ENCODE measurements around the gene KDM6A.

KDM6A gene

DNA sequence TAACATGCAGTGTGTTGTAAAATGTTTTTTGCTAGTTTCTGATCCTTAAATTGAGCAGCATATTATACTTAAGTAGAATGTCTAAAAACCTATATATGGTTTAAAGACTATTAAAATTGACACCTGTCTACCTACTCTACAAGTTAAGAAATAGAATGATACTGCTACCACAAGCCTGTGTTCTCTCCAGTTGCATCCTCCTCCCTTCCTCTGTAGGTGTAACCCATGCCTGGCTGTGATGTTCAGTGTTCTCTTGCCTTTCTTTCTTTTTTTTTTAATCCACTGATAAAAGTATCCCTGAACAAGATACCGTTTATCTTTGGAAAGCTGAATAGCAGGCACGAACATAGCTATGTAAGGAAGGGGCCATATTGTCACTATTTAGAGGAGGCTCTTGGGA is 99.1 kb downstream of the KDM6A start:
- no peak overlapping the region for H3K4me3 ChIP-seq (ENCODE audit: low read length)
- peaks cover 10% of the 10 kb centered on the region for H3K36me3 ChIP-seq (ENCODE audit: control insufficient read depth, low read depth, low read length)
- H3K27me3 ChIP-seq (ENCODE audit: control insufficient read depth, insufficient read depth, low read length) = no peaks in the 10 kb centered on the region
- no peak overlapping the region for H3K27ac ChIP-seq (ENCODE audit: low read length)
- peaks cover 21% of the 10 kb centered on the region for H3K9me3 ChIP-seq (ENCODE audit: control insufficient read depth, low read depth, low read length)
- no peak overlapping the region for H3K9ac ChIP-seq (ENCODE audit: low read length)
- H3K4me1 ChIP-seq (ENCODE audit: control insufficient read depth, low read depth, low read length) = no peaks in the 10 kb centered on the region

DNA sequence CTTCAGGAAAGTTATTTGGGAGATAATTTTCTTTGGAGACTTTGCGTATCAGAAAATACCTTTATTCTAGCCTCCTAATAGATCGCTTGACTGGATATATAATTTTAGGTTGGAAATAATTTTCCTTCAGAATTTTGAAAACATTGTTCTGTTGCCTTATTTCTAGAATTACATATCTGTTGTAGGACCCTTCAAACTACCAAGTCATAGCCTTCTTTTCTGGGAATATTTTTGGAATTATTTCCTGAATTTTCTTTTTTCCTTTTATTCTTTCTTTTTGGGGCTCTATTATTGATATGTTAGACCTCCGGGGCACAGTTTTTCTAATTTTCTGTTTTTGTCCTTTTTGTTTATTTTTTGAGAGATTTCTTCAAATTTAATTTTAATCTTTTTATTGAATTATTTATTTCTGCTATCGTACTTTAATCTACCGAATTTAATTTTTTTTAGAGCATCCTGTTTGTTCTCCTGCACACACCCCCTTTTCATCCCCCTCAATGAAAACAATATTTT is 100.5 kb downstream of the KDM6A start:
- Histone ChIP-seq H3K27ac (ENCODE audit: low read length) (no peak overlapping the region), H3K4me1 (ENCODE audit: control insufficient read depth, low read depth, low read length) (no peaks in the 10 kb centered on the region), H3K9me3 (ENCODE audit: control insufficient read depth, low read depth, low read length) (peaks cover 11% of the 10 kb centered on the region), H3K27me3 (ENCODE audit: control insufficient read depth, insufficient read depth, low read length) (no peaks in the 10 kb centered on the region), H3K36me3 (ENCODE audit: control insufficient read depth, low read depth, low read length) (peaks cover 10% of the 10 kb centered on the region), H3K9ac (ENCODE audit: low read length) (no peak overlapping the region), H3K4me3 (ENCODE audit: low read length) (no peak overlapping the region)

GRCh38 chrX:44974451-44974850 is 101.5 kb downstream of the KDM6A start:
- Histone ChIP-seq H3K36me3 (ENCODE audit: control insufficient read depth, low read depth, low read length) (peaks cover 10% of the 10 kb centered on the region), H3K4me3 (ENCODE audit: low read length) (no peak overlapping the region), H3K4me1 (ENCODE audit: control insufficient read depth, low read depth, low read length) (no peaks in the 10 kb centered on the region), H3K9me3 (ENCODE audit: control insufficient read depth, low read depth, low read length) (peaks cover 11% of the 10 kb centered on the region), H3K27ac (ENCODE audit: low read length) (no peak overlapping the region), H3K9ac (ENCODE audit: low read length) (no peak overlapping the region), H3K27me3 (ENCODE audit: control insufficient read depth, insufficient read depth, low read length) (no peaks in the 10 kb centered on the region)

DNA sequence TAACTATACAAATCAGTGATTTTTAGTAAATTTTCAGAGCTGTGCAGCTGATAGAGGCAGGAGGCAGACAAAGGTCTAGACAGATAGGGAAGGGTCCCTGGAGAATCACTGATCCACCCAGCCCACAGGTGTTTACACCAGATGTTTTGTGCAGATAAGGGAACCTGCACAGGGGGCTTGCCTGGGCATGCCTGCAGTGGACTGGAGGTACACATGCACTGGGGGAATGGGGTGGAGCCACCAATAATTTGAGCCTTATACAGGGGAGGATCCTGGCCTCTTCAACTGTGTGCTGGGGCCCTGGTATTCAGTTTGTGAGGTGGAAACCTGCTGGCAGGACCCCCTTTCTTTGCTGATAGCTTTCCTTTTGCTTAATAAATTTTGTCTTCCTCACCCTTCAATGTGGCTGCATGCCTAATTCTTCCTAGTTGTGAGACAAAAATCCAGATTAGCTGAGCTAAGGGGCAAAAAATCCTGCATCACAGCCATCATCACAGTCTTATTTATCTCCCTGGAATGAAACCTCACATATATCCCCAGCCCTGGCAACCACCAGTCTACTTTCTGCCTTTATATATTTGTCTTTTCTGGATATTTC is 102.8 kb downstream of the KDM6A start:
- Histone ChIP-seq H3K36me3 (ENCODE audit: control insufficient read depth, low read depth, low read length) (peaks cover 7% of the 10 kb centered on the region), H3K4me3 (ENCODE audit: low read length) (no peak overlapping the region), H3K9ac (ENCODE audit: low read length) (no peak overlapping the region), H3K9me3 (ENCODE audit: control insufficient read depth, low read depth, low read length) (peaks cover 10% of the 10 kb centered on the region), H3K4me1 (ENCODE audit: control insufficient read depth, low read depth, low read length) (no peaks in the 10 kb centered on the region), H3K27me3 (ENCODE audit: control insufficient read depth, insufficient read depth, low read length) (no peaks in the 10 kb centered on the region), H3K27ac (ENCODE audit: low read length) (no peak overlapping the region)

DNA sequence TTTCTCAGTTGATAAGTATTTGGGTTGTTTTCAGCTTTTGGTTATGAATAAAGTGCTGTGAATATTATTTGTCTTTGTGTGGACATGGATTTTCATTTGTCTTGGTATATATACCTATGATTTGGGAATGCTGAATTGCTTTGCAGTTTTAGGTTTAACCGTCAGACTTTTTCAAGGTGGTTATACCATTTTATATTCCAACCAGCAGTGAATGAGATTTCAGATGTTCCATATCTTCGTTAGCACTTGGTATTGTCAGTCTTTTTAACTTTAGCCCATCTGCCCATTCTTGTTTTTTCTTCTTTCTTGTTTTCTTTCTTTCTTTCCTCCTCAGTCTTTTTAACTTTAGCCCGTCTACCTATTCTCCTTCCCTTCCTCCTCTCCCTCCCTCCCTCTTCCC is 106.0 kb downstream of the KDM6A start:
- H3K36me3 ChIP-seq (ENCODE audit: control insufficient read depth, low read depth, low read length) = peaks cover 3% of the 10 kb centered on the region
- no peak overlapping the region for H3K4me3 ChIP-seq (ENCODE audit: low read length)
- peaks cover 15% of the 10 kb centered on the region for H3K9me3 ChIP-seq (ENCODE audit: control insufficient read depth, low read depth, low read length)
- H3K27me3 ChIP-seq (ENCODE audit: control insufficient read depth, insufficient read depth, low read length) = no peaks in the 10 kb centered on the region
- no peaks in the 10 kb centered on the region for H3K4me1 ChIP-seq (ENCODE audit: control insufficient read depth, low read depth, low read length)
- no peak overlapping the region for H3K9ac ChIP-seq (ENCODE audit: low read length)
- no peak overlapping the region for H3K27ac ChIP-seq (ENCODE audit: low read length)

- Histone ChIP-seq H3K9me3 (ENCODE audit: control insufficient read depth, low read depth, low read length) (peaks cover 11% of the 10 kb centered on the region), H3K9ac (ENCODE audit: low read length) (no peak overlapping the region), H3K4me3 (ENCODE audit: low read length) (no peak overlapping the region), H3K27ac (ENCODE audit: low read length) (no peak overlapping the region), H3K4me1 (ENCODE audit: control insufficient read depth, low read depth, low read length) (no peaks in the 10 kb centered on the region), H3K36me3 (ENCODE audit: control insufficient read depth, low read depth, low read length) (no peaks in the 10 kb centered on the region), H3K27me3 (ENCODE audit: control insufficient read depth, insufficient read depth, low read length) (no peaks in the 10 kb centered on the region)
Observed at GRCh38 chrX:44980403-44980802, 107.4 kb downstream of the KDM6A start.

- H3K27ac ChIP-seq (ENCODE audit: low read length) = no peak overlapping the region
- no peaks in the 10 kb centered on the region for H3K4me1 ChIP-seq (ENCODE audit: control insufficient read depth, low read depth, low read length)
Observed at GRCh38 chrX:44980883-44981282, 107.9 kb downstream of the KDM6A start.

DNA sequence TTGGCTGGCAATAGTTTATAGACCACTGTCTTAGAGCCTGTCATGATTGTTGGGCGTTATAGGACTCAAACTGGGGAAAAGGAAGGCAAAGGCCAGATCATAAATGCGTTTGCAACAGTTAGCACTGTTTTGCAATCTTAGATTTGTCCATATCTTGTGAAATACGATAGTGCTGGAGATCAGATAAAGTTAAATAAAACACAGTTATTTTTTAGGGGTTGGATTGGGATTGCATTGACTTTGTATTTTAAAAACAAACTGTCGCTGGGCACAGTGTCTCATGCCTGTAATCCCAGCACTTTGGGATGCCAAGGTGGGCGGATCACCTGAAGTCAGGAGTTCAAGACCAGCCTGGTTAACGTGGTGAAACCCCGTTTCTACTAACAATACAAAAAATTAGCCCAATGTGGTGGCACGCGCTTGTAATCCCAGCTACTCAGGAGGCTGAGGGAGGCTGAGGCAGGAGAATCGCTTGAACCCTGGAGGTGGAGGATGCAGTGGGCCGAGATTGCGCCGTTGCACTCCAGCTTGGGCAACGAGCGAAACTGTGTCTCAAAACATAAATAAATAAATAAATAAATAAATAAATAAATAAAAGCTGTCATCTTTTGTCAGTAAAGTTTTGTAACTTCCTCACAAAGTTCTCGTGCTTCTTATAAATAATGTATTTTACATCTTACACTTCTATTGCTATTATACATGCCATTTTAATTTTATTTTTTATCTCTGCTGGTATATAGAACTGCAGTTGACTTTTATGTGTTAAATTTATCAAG is 117.2 kb downstream of the KDM6A start:
- Histone ChIP-seq H3K27me3 (ENCODE audit: control insufficient read depth, insufficient read depth, low read length) (no peaks in the 10 kb centered on the region), H3K4me3 (ENCODE audit: low read length) (no peak overlapping the region), H3K9ac (ENCODE audit: low read length) (no peak overlapping the region), H3K4me1 (ENCODE audit: control insufficient read depth, low read depth, low read length) (no peaks in the 10 kb centered on the region), H3K36me3 (ENCODE audit: control insufficient read depth, low read depth, low read length) (no peaks in the 10 kb centered on the region), H3K9me3 (ENCODE audit: control insufficient read depth, low read depth, low read length) (peaks cover 11% of the 10 kb centered on the region), H3K27ac (ENCODE audit: low read length) (no peak overlapping the region)

More at GRCh38 chrX:44980883-44981282, 107.9 kb downstream of the KDM6A start:
- H3K9me3 ChIP-seq (ENCODE audit: control insufficient read depth, low read depth, low read length) = peaks cover 11% of the 10 kb centered on the region
- no peak overlapping the region for H3K4me3 ChIP-seq (ENCODE audit: low read length)
- no peaks in the 10 kb centered on the region for H3K27me3 ChIP-seq (ENCODE audit: control insufficient read depth, insufficient read depth, low read length)
- H3K9ac ChIP-seq (ENCODE audit: low read length) = no peak overlapping the region
- no peaks in the 10 kb centered on the region for H3K36me3 ChIP-seq (ENCODE audit: control insufficient read depth, low read depth, low read length)

DNA sequence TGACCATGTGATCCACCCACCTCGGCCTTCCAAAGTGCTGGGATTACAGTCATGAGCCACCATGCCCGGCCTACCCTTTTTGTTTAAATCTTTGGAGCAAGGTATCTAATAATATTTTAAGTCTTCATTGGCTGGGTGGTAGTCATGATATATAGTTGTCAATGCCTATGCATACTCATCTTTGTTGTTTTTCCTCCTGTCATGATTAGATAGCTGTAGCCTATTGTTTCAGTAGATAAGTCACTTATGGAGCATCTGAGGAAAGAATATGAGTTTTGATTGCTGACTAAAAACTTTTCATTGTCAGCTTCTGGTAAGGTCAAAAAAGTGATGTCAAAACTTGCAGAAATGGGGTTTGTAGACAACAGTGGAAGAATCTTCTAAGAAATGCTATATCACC is 119.8 kb downstream of the KDM6A start:
- H3K9me3 ChIP-seq (ENCODE audit: control insufficient read depth, low read depth, low read length) = peaks cover 11% of the 10 kb centered on the region
- no peaks in the 10 kb centered on the region for H3K36me3 ChIP-seq (ENCODE audit: control insufficient read depth, low read depth, low read length)
- no peak overlapping the region for H3K27ac ChIP-seq (ENCODE audit: low read length)

GRCh38 chrX:44996277-44996676 is 123.3 kb downstream of the KDM6A start:
- no peaks in the 10 kb centered on the region for H3K4me1 ChIP-seq (ENCODE audit: control insufficient read depth, low read depth, low read length)

More for the DNA sequence above, 119.8 kb downstream of the KDM6A start:
- Histone ChIP-seq H3K27me3 (ENCODE audit: control insufficient read depth, insufficient read depth, low read length) (no peaks in the 10 kb centered on the region), H3K9ac (ENCODE audit: low read length) (no peak overlapping the region), H3K4me3 (ENCODE audit: low read length) (no peak overlapping the region), H3K4me1 (ENCODE audit: control insufficient read depth, low read depth, low read length) (no peaks in the 10 kb centered on the region)

DNA sequence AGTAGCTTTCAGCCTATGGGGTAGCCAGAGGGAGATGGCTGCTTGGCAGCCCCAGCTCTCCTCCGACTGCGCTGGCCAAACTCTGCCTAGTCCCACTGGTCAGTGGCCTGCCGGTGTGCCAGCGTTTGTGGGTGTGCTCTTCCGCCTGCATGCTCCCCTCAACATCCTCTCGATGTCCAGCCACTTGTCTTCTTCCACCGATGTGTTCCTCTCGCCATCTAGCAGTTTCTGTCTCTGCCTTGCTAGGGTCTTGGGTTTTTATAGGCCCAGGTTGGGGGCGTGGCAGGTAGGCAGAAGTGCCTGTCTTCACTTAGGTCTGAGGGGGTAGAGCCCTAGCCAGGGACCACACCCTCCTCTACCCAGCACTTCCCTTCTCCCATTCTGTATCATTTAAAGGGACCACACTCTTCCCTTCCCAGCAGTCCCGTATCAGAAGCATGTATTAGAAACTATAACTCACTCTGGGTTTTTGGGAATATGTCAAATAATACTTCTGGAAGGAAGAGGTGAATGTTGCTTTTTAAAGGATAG is 124.4 kb downstream of the KDM6A start:
- H3K27ac ChIP-seq (ENCODE audit: low read length) = no peak overlapping the region
- H3K4me1 ChIP-seq (ENCODE audit: control insufficient read depth, low read depth, low read length) = no peaks in the 10 kb centered on the region
- no peak overlapping the region for H3K4me3 ChIP-seq (ENCODE audit: low read length)
- no peaks in the 10 kb centered on the region for H3K36me3 ChIP-seq (ENCODE audit: control insufficient read depth, low read depth, low read length)
- peaks cover 3% of the 10 kb centered on the region for H3K9me3 ChIP-seq (ENCODE audit: control insufficient read depth, low read depth, low read length)
- no peaks in the 10 kb centered on the region for H3K27me3 ChIP-seq (ENCODE audit: control insufficient read depth, insufficient read depth, low read length)
- H3K9ac ChIP-seq (ENCODE audit: low read length) = no peak overlapping the region

More at GRCh38 chrX:44996277-44996676, 123.3 kb downstream of the KDM6A start:
- no peak overlapping the region for H3K4me3 ChIP-seq (ENCODE audit: low read length)
- H3K27me3 ChIP-seq (ENCODE audit: control insufficient read depth, insufficient read depth, low read length) = no peaks in the 10 kb centered on the region
- no peaks in the 10 kb centered on the region for H3K36me3 ChIP-seq (ENCODE audit: control insufficient read depth, low read depth, low read length)
- peaks cover 3% of the 10 kb centered on the region for H3K9me3 ChIP-seq (ENCODE audit: control insufficient read depth, low read depth, low read length)
- H3K27ac ChIP-seq (ENCODE audit: low read length) = no peak overlapping the region
- no peak overlapping the region for H3K9ac ChIP-seq (ENCODE audit: low read length)

Measured in iPS-18a (cell line).